Panc1 (cell line): ENCODE data around the gene SOX1. TPM values are rescaled to one million over a fixed set of nuclear protein-coding genes. Genes with fewer than 3 reads are reported as not detected.

Experiments
- ATAC-seq: fragments of 200-7000 bp; cut with Tn5 transposase; 2 replicates; pipeline ENCODE4 v1.9.1; 2020; ENCODE audit warnings: mild to moderate bottlenecking, moderate library complexity
- BruUV-seq: library from RNA; stranded (reverse); fragments of 400-500 nt; replicated peaks from 2 replicates; lab custom pipeline; 2021; lab: Mats Ljungman, UMichigan
- CTCF ChIA-PET: fragments of 300-600 bp; sonication (Branson Sonifier 250); formaldehyde crosslinking; loops from one replicate; lab custom pipeline; 2022; ENCODE audit warnings: antibody characterized with exemption; lab: Charles Lee
- POLR2A ChIA-PET: fragments of 300-600 bp; sonication (Branson Sonifier 250); formaldehyde crosslinking; loops from one replicate; lab custom pipeline; 2022; ENCODE audit warnings: antibody characterized with exemption; lab: Charles Lee
- DNase-seq: peaks from one replicate; pipeline ENCODE4 v3.0.0-alpha.2; 2010; ENCODE audit warnings: low read depth, low spot score
- H3K27ac ChIP-seq: 2 replicates; pipeline ENCODE4 v1.5.1; 2011; ENCODE audit warnings: mild to moderate bottlenecking, low read length, inconsistent platforms
- H3K27me3 ChIP-seq: fragments of 200-500 bp; sonication (Bioruptor generic); 2 replicates; pipeline ENCODE4 v1.6.0; 2014; ENCODE audit warnings: low read length, inconsistent platforms; ENCODE audit not compliant: control insufficient read depth, insufficient read depth
- H3K36me3 ChIP-seq: fragments of 200-500 bp; sonication (Bioruptor generic); 2 replicates; pipeline ENCODE4 v1.5.1; 2014; ENCODE audit warnings: inconsistent platforms, mild to moderate bottlenecking, low read length, moderate library complexity; ENCODE audit not compliant: control insufficient read depth, insufficient read depth
- H3K4me1 ChIP-seq: 2 replicates; pipeline ENCODE4 v1.5.1; 2011; ENCODE audit warnings: inconsistent platforms, mild to moderate bottlenecking, low read length, moderate library complexity; ENCODE audit not compliant: control insufficient read depth, insufficient read depth
- H3K4me3 ChIP-seq, 2 experiments: 2 replicates each; pipeline ENCODE4 v1.5.1; 2011 to 2012; ENCODE audit warnings: low read depth in 2 of 2, low read length in 2 of 2, mild to moderate bottlenecking in 2 of 2, inconsistent platforms in 1 of 2, moderate library complexity in 1 of 2
- H3K9me3 ChIP-seq: fragments of 200-500 bp; sonication (Bioruptor generic); 2 replicates; pipeline ENCODE4 v1.5.1; 2014; ENCODE audit warnings: low read depth, mild to moderate bottlenecking, inconsistent platforms, low read length, moderate library complexity; ENCODE audit not compliant: control insufficient read depth, insufficient read depth
- CTCF ChIP-seq: fragments of 450-650 bp; IDR thresholded peaks from 2 replicates; pipeline ENCODE4 v1.5.1; 2017; ENCODE audit warnings: mild to moderate bottlenecking
- POLR2AphosphoS5 ChIP-seq: IDR thresholded peaks from 2 replicates; pipeline ENCODE4 v1.6.1; 2012; ENCODE audit warnings: mild to moderate bottlenecking, low read depth, low read length, moderate library complexity
- REST ChIP-seq, 2 experiments: IDR thresholded peaks; 2 replicates each; pipeline ENCODE4 v1.6.1; 2011 to 2012; ENCODE audit warnings: low read depth in 2 of 2, control low read depth in 1 of 2, low read length in 1 of 2, mild to moderate bottlenecking in 1 of 2, moderate library complexity in 1 of 2; ENCODE audit not compliant: insufficient read depth in 1 of 2
- SIN3A ChIP-seq: IDR thresholded peaks from 2 replicates; pipeline ENCODE4 v1.6.1; 2012; ENCODE audit warnings: low read depth, mild to moderate bottlenecking, low read length, moderate library complexity, borderline replicate concordance; ENCODE audit not compliant: insufficient read depth
- TCF7L2 ChIP-seq: IDR thresholded peaks from 2 replicates; pipeline ENCODE4 v1.6.1; 2011; ENCODE audit warnings: mild to moderate bottlenecking, low read depth, low read length, inconsistent platforms
- in situ Hi-C: cut with HindIII; loops from 2 replicates; pipeline ENCODE4 v1.10.0; 2016; ENCODE audit warnings: low sequenced_read_pairs, low pct_unique_long_range_greater_than_20kb
- intact Hi-C: fragments of 100-400 bp; cut with micrococcal nuclease; formaldehyde crosslinking; loops from one replicate; pipeline ENCODE4 v1.10.0; 2022; ENCODE audit not compliant: unreplicated experiment
- total RNA-seq: library from RNA; stranded (reverse); gene quantifications from one replicate; pipeline ENCODE4 v1.2.1, GENCODE V29; 2021; ENCODE audit not compliant: unreplicated experiment

SOX1 gene
- total RNA-seq, 1 experiment from 2014 or later: not detected

- H3K4me3 ChIP-seq: no peak overlapping the region
- no peaks in the 10 kb centered on the region for H3K27me3 ChIP-seq
- CTCF ChIA-PET: no interaction called here
- DNase-seq (no peak), ATAC-seq (no peak)
- no TSS peak for BruUV-seq
- no peak for TF ChIP-seq SIN3A
- TF ChIP-seq POLR2AphosphoS5: no peak
- no peak for TF ChIP-seq REST (IDR thresholded peaks at IDR 0.05; ENCODE audit: insufficient read depth in 1 of 2, low read depth in 2 of 2, low read length in 1 of 2)
- TF ChIP-seq TCF7L2: no peak
- no peak for TF ChIP-seq CTCF
- no peaks in the 10 kb centered on the region for H3K36me3 ChIP-seq
- H3K4me1 ChIP-seq: no peaks in the 10 kb centered on the region
- POLR2A ChIA-PET: no interaction called here
- in situ Hi-C loops (no loop called here), intact Hi-C loops (no loop called here)
- no peak overlapping the region for H3K27ac ChIP-seq
- no peaks in the 10 kb centered on the region for H3K9me3 ChIP-seq
Measured at GRCh38 chr13:112077729-112078128, 10.8 kb downstream of the SOX1 start.

DNA sequence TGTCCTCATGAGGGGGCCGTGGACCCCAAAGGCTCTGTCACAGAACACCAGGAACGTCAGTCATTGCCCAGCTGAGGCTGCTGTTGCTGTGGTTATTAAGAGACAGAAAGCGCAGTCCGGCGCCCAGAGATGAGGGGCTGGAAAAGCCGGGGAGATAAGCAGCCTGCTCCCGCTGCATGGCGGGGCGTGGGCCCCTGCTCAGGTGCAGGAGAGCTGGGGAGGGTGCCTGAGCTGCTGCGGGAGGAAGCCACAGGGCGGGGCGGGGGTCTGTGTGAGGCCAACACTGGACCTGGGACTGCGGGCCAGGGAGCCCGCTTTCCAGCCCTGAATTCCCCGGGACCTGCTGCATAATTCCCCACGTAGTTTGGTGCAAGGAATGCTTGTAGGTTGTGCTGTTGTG lies 11.3 kb downstream of the SOX1 start:
- no peak overlapping the region for H3K27ac ChIP-seq
- H3K4me1 ChIP-seq: no peaks in the 10 kb centered on the region
- DNase-seq (no peak), ATAC-seq (no peak)
- no peak overlapping the region for H3K4me3 ChIP-seq
- intact Hi-C loops (no loop called here), in situ Hi-C loops (no loop called here)
- no peak for TF ChIP-seq POLR2AphosphoS5
- no peak for TF ChIP-seq TCF7L2
- TF ChIP-seq REST (IDR thresholded peaks at IDR 0.05; ENCODE audit: insufficient read depth in 1 of 2, low read depth in 2 of 2, low read length in 1 of 2): no peak
- no peak for TF ChIP-seq CTCF
- TF ChIP-seq SIN3A: no peak
- CTCF ChIA-PET: no interaction called here
- no peaks in the 10 kb centered on the region for H3K36me3 ChIP-seq
- no peaks in the 10 kb centered on the region for H3K27me3 ChIP-seq
- BruUV-seq: no TSS peak
- POLR2A ChIA-PET: no interaction called here
- no peaks in the 10 kb centered on the region for H3K9me3 ChIP-seq
